Hepatocyte (in vitro differentiated cells): ENCODE results near the gene MFSD6.
"Not testable (repeated sequence)": the region's sequence is repeated elsewhere in the genome, so short reads cannot be mapped to it uniquely, and the experiment has no call there.

Experiments used
- EZH2 ChIP-seq: fragments of 200-600 bp; sonication (generic); IDR thresholded peaks from 2 replicates; pipeline ENCODE4 v1.6.1; 2016; ENCODE audit warnings: antibody characterized with exemption, mild to moderate bottlenecking, borderline replicate concordance
- TF ChIP-seq, protein P1 (sequence below): fragments of 200-600 bp; sonication (generic); IDR thresholded peaks from 2 replicates; pipeline ENCODE4 v1.5.1; 2016; ENCODE audit warnings: antibody characterized with exemption, mild to moderate bottlenecking; ENCODE audit not compliant: poor library complexity

DNA sequence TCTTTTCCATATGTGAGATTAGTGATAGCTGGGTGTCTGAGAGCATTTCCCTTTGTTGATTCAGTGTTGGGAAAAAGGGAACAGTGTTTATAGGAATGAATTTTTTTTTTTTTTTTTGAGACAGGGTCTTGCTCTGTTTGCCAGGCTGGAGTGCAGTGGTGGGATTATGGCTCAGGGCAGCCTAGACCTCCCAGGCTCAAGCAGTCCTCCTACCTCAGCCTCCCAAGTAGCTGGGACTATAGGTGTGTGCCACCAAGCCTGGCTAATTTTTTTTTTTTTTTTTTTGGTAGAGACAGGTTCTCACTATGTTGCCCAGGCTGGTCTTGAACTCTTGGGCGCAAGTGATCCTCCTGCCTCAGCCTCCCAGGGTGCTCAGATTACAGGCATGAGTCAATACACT is 60.2 kb downstream of the MFSD6 start:
- TF ChIP-seq, protein P1, sequence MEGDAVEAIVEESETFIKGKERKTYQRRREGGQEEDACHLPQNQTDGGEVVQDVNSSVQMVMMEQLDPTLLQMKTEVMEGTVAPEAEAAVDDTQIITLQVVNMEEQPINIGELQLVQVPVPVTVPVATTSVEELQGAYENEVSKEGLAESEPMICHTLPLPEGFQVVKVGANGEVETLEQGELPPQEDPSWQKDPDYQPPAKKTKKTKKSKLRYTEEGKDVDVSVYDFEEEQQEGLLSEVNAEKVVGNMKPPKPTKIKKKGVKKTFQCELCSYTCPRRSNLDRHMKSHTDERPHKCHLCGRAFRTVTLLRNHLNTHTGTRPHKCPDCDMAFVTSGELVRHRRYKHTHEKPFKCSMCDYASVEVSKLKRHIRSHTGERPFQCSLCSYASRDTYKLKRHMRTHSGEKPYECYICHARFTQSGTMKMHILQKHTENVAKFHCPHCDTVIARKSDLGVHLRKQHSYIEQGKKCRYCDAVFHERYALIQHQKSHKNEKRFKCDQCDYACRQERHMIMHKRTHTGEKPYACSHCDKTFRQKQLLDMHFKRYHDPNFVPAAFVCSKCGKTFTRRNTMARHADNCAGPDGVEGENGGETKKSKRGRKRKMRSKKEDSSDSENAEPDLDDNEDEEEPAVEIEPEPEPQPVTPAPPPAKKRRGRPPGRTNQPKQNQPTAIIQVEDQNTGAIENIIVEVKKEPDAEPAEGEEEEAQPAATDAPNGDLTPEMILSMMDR = not testable (repeated sequence)
- TF ChIP-seq EZH2 = not testable (repeated sequence)
